Prostate gland (tissue), 2 donors: ENCODE results near the gene PTCD1.
"Not testable (repeated sequence)": the region's sequence is repeated elsewhere in the genome, so short reads cannot be mapped to it uniquely, and the experiment has no call there.

Experiments
- CTCF ChIP-seq, 4 experiments: fragments of 200-600 bp in 2 of 4; fragments of 450-650 bp in 2 of 4; sonication (generic) in 2 of 4; IDR thresholded peaks; 1 replicate in 3 of 4; 2 replicates in 1 of 4; pipeline ENCODE4 v1.5.1; 2016 to 2019; ENCODE audit warnings: antibody characterized with exemption in 4 of 4, mild to moderate bottlenecking in 2 of 4, moderate library complexity in 2 of 4
- POLR2A ChIP-seq: fragments of 450-650 bp; IDR thresholded peaks from one replicate; pipeline ENCODE4 v1.6.1; 2016; ENCODE audit warnings: antibody characterized with exemption, mild to moderate bottlenecking

- not testable (repeated sequence) for TF ChIP-seq CTCF (IDR thresholded peaks at IDR 0.05); POLR2A
These were observed 51.4 kb downstream of the PTCD1 start for GRCh38 chr7:99387239-99387635.
